Liver (tissue), 3 donors: Measurements from ENCODE around the gene ELN.

Source experiments
- HNF4G ChIP-seq: IDR thresholded peaks from 2 replicates; pipeline ENCODE4 v1.6.1; 2016; ENCODE audit warnings: antibody characterized with exemption
- YY1 ChIP-seq: IDR thresholded peaks from 2 replicates; pipeline ENCODE4 v1.6.1; 2016; ENCODE audit warnings: antibody characterized with exemption, mild to moderate bottlenecking
- TF ChIP-seq, protein P1 (sequence below): fragments of 150-350 bp; IDR thresholded peaks from 2 replicates; pipeline ENCODE4 v1.5.1; 2017; ENCODE audit warnings: improper control_type of control experiment, low read depth, low read length; ENCODE audit not compliant: missing input control
- donor health status: healthy.
- donor health status: healthy.

DNA sequence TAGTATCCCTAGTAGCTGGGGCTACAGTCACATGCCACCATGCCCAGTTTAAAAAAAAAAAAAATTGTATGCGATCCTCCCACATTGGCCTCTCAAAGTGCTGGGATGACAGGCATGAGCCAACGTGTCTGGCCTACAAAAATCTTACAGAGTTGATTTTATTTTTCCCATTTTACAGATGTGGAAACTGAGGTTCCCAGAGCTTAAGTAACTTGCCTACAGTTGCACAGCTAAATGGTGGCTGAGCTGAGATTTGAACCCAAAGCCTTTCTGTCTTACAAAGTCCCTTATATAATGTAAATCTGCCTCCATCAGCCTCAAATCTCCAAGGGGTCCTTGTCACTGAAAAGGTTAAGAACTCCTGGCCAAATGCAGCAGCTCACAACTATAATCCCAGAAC lies 31.1 kb downstream of the ELN start:
- TF ChIP-seq, protein P1, sequence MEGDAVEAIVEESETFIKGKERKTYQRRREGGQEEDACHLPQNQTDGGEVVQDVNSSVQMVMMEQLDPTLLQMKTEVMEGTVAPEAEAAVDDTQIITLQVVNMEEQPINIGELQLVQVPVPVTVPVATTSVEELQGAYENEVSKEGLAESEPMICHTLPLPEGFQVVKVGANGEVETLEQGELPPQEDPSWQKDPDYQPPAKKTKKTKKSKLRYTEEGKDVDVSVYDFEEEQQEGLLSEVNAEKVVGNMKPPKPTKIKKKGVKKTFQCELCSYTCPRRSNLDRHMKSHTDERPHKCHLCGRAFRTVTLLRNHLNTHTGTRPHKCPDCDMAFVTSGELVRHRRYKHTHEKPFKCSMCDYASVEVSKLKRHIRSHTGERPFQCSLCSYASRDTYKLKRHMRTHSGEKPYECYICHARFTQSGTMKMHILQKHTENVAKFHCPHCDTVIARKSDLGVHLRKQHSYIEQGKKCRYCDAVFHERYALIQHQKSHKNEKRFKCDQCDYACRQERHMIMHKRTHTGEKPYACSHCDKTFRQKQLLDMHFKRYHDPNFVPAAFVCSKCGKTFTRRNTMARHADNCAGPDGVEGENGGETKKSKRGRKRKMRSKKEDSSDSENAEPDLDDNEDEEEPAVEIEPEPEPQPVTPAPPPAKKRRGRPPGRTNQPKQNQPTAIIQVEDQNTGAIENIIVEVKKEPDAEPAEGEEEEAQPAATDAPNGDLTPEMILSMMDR: no peak
- TF ChIP-seq YY1: no peak
- TF ChIP-seq HNF4G: no peak
